ENCODE measurements around the gene BICDL2.

BICDL2 gene

DNA sequence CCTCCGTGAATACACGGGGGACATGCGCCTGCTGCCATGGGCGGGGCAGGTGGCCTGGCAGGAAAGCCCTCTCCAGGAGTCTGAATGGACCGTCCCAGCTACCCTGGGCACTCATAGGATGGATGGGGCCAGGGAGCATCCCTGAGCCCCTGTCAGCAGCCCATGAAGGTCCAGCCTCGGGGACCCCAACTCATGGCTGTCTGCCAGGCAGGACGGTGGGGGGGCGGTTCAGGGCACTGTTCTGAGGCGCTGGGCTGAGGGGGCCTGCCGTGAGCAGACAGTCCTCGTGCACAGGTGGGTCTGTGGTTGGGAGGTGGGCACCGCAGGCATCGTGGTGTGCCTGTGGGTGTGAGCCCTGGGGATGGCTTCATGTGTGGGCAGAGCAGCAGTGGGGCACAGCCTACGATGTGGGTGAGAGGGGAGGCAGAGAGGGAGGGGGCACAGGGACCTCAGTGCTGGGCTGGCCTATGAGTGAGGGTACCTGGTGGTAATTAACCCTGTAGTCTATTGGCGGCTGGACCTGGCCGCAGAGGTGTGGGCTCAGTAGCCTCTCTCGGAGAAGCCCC is 50.0 kb downstream of the BICDL2 start:
- no peak overlapping the region for H3K27ac ChIP-seq
- H3K4me1 ChIP-seq (ENCODE audit: low read depth, poor library complexity, severe bottlenecking), result peaks cover 21% of the 10 kb centered on the region
- H2AFZ ChIP-seq (ENCODE audit: low read depth), result no peak overlapping the region
- no peaks in the 10 kb centered on the region for H3K79me2 ChIP-seq (ENCODE audit: insufficient read depth, low read depth)
- no peaks in the 10 kb centered on the region for H4K20me1 ChIP-seq (ENCODE audit: insufficient read depth)
- TF ChIP-seq CTCF (conservative IDR thresholded peaks at IDR 0.05; ENCODE audit: low read depth, low read length), result no peak
- H3K9ac ChIP-seq, result no peak overlapping the region
- H3K4me2 ChIP-seq, result no peak overlapping the region
- peaks cover 81% of the 10 kb centered on the region for H3K27me3 ChIP-seq (ENCODE audit: insufficient read depth, low read depth)
- no peaks in the 10 kb centered on the region for H3K36me3 ChIP-seq (ENCODE audit: insufficient read depth)
- H3K4me3 ChIP-seq (IDR thresholded peaks at IDR 0.05; ENCODE audit: insufficient read depth, low read depth, low read length), result no peak overlapping the region

GRCh38 chr16:2985893-2986355 is 50.8 kb downstream of the BICDL2 start:
- H3K4me1 ChIP-seq (ENCODE audit: low read depth, poor library complexity, severe bottlenecking), result peaks cover 21% of the 10 kb centered on the region
- no peak overlapping the region for H3K9ac ChIP-seq
- H3K27ac ChIP-seq, result no peak overlapping the region
- no peaks in the 10 kb centered on the region for H3K36me3 ChIP-seq (ENCODE audit: insufficient read depth)
- H3K79me2 ChIP-seq (ENCODE audit: insufficient read depth, low read depth), result no peaks in the 10 kb centered on the region
- no peak overlapping the region for H2AFZ ChIP-seq (ENCODE audit: low read depth)
- no peak overlapping the region for H3K4me3 ChIP-seq (IDR thresholded peaks at IDR 0.05; ENCODE audit: insufficient read depth, low read depth, low read length)
- no peak overlapping the region for H3K4me2 ChIP-seq
- no peaks in the 10 kb centered on the region for H4K20me1 ChIP-seq (ENCODE audit: insufficient read depth)
- peaks cover 73% of the 10 kb centered on the region for H3K27me3 ChIP-seq (ENCODE audit: insufficient read depth, low read depth)
- TF ChIP-seq CTCF (conservative IDR thresholded peaks at IDR 0.05; ENCODE audit: low read depth, low read length), result no peak

DNA sequence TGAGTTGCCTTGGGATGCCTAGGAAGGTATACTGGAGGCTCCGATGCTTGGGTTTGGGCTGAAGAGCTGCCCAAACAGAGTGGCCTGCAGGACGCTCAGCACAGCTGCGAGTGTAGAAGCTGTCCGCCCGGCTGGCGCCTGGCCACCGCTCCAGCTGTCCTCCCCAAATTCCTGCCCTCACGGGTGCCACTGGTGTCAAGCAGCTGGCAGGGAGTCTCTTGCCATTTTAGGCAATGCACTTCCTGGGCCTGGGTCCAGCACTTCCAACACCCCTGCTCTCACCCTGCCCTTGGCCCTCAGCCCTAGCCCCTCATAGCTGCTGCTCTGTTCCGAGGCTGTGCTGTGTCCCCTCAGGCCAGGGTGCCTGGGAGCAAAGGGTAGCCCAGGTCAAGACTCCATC is 51.3 kb downstream of the BICDL2 start:
- Histone ChIP-seq H3K9ac (no peak overlapping the region), H3K27ac (no peak overlapping the region), H3K36me3 (ENCODE audit: insufficient read depth) (no peaks in the 10 kb centered on the region), H2AFZ (ENCODE audit: low read depth) (no peak overlapping the region), H3K4me2 (no peak overlapping the region), H3K79me2 (ENCODE audit: insufficient read depth, low read depth) (no peaks in the 10 kb centered on the region), H4K20me1 (ENCODE audit: insufficient read depth) (no peaks in the 10 kb centered on the region), H3K27me3 (ENCODE audit: insufficient read depth, low read depth) (peaks cover 68% of the 10 kb centered on the region), H3K4me3 (IDR thresholded peaks at IDR 0.05; ENCODE audit: insufficient read depth, low read depth, low read length) (no peak overlapping the region), H3K4me1 (ENCODE audit: low read depth, poor library complexity, severe bottlenecking) (peaks cover 21% of the 10 kb centered on the region)
- TF ChIP-seq CTCF (conservative IDR thresholded peaks at IDR 0.05; ENCODE audit: low read depth, low read length), result no peak

DNA sequence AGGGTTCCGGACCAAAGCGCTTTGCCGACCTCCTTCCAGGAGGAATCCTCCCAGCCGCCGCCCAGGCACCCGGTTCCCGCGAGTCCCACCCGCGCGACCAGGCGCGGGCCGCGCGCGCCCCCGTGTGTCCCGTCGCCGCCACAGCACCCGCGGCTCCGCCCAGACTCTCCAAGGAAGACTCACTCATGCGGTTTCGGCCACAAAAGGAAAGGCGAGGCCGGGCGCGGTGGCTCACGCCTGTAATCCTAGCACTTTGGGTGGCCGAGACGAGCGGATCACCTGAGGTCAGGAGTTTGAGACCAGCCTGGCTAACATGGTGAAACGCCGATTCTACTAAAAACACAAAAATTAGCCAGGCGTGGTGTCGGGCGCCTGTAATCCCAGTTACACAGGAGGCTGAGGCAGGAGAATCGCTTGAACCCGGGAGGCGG is 53.0 kb downstream of the BICDL2 start:
- Histone ChIP-seq H2AFZ (ENCODE audit: low read depth) (peak overlapping the region; percentile 76), H3K4me2 (peak overlapping the region; percentile 98), H3K36me3 (ENCODE audit: insufficient read depth) (no peaks in the 10 kb centered on the region), H3K27me3 (ENCODE audit: insufficient read depth, low read depth) (peaks cover 51% of the 10 kb centered on the region), H3K4me1 (ENCODE audit: low read depth, poor library complexity, severe bottlenecking) (peaks cover 27% of the 10 kb centered on the region), H3K27ac (no peak overlapping the region), H4K20me1 (ENCODE audit: insufficient read depth) (no peaks in the 10 kb centered on the region), H3K4me3 (IDR thresholded peaks at IDR 0.05; ENCODE audit: insufficient read depth, low read depth, low read length) (no peak overlapping the region), H3K9ac (peak overlapping the region; percentile 17; the same call in 1 of the 2 replicates), H3K79me2 (ENCODE audit: insufficient read depth, low read depth) (peaks cover 13% of the 10 kb centered on the region; the same call in 1 of the 2 replicates)
- peak; percentile 90 for TF ChIP-seq CTCF (conservative IDR thresholded peaks at IDR 0.05; ENCODE audit: low read depth, low read length)
